ENCODE data around the gene CDC16.

The CDC16 gene

DNA sequence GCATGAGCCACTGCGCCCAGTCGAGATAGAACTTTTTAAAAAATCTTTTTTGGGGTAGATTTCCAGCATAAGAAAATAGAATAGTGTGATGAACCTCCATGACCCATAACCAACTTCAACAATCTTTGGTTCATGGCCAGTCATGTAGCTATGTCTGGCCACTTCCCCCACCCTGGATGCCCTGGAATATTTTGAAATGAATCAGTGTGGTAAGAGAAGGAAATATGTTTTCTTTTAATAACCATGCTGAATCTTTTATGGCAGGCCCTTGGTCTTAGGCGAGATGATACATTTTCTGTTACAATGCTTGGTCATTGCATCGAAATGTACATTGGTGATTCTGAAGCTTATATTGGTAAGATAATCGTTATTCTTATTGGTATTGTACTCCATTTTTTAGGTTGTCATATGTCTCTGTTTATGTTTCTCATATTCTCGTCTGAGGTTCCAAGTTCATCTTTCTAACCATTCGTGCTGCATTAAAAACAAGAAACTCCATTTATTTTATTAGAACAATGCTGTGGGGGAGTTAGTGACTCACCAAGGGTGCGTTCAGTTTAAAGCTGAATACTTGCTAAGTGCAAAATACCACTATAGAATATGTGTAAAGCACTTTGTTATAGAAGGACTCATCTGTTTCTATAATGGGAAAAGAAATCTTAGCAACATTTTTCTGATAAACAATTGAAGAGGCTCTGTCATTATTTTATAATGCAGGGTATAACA, 30.4 kb downstream of the CDC16 start:
- no peak for DNase-seq

DNA sequence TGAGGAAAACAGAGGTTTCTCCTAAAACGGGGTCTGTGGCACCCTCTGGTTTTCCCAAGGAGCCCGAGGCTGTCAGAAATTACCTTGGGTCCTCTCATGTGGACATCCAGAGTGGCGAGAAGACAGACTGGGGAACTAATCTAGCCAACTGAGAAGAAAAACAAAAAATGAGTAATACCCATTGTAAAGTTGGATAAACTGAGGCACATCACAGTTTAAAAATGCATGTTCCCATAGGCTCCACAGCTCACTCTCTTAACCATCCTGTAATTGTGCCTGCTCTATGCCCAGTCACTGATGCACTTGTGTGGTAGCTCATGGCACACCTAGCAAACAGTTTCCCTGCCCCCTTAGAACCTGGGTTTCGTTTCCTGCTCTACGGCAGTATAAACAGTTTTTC, 31.5 kb downstream of the CDC16 start:
- no peak for DNase-seq

DNA sequence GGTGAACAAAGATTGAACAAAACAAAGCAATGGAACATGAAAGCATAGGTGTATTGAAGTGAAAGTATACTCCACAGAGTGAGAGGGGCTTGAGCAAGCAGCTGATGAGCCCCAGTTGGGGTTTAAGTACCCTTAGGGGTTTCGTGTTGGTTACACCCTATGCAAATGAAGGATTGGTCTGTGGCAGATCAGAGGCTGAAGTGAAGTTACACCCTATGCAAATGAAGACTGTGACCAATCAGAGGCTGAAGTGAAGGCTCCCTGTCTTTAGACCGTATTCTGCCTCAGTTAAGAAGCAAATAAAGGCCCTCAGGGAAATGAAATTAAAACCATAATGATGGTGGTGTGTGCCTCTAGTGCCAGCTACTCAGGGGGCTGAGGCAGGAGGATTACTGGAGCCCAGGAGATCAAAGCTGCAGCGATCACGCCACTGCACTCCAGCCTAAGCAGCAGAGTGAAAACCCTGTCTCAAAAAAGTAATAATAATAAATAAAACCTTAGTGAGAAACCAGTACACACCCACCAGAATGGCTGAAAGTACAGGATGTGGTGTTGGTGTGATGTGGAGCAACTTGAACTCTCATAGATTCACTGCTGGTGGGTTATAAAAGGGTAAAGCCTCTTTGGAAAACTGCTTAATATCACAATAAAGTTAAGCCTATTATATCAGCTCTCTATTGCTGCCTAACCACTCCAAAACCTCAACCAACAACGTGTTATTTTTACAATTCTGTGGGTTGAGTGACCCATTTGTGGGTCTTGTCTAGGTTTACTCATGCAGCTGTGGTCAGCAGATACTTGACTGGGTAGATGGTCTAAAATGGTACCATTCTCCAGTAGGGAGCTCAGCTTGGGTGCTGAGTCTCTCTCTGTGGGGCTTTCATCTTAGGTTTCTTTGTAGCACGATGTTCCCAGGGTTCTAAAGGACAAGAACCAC, 33.9 kb downstream of the CDC16 start:
- DNase-seq: no peak

DNA sequence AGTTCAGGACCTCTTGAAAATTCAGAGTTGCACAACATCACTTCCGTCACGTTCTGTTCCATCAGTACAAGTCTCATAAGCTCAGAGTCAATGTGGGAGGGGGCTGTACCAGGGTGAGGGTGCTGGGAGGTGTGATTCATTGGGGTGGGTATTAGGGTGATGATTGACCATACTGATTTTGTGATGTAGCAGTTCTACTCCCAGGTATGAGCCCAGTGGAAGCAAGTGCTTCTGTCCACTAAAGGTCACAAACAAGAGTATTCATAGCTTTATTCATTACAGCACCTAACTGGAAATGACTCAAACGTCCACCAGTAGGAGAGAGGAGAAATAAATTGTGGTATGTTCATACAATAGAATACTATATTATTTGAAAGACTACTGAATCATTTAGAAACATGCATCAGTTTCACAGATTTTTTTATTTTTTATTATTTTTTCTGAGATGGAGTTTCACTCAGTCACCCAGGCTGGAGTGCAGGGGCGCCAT, 34.6 kb downstream of the CDC16 start:
- no peak for DNase-seq

DNA sequence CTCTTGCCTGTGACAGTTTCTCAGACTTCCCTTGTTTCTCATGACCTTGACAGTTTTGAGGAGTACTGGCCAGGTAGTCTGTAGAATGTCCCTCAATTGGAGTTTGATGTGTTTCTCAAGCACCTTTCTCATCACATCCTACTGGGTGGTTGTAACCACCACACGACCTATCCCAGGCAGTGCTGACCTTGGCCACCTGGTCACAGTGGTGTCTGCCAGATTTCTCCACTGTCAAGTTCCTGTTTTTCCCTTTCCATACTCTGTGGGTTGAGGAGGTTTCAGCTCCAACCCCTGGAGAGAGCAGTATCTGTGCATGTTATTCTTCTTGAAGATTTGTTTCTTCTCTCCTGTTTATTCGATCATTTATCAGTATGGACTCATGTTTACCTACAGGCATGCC, 38.3 kb downstream of the CDC16 start:
- DNase-seq: no peak

DNA sequence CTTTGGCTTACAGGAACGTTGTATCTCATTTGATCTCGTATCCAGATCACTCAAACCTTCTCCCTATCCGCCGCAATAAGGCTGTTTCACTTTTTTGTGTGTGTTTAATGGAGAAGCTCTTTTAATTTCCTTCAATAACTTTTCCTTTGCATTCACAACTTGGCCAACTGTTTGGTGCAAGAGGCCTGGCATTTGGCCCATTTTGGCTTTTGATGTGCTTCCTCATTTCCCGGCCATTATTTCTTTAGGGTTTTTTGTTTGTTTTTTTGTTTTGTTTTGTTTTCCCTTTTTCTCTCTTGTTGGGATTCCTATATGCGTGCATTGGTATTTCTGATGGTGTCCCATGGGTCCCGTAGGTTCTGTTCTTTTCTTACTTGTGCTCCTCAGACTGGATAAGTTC, 40.6 kb downstream of the CDC16 start:
- no peak for DNase-seq

DNA sequence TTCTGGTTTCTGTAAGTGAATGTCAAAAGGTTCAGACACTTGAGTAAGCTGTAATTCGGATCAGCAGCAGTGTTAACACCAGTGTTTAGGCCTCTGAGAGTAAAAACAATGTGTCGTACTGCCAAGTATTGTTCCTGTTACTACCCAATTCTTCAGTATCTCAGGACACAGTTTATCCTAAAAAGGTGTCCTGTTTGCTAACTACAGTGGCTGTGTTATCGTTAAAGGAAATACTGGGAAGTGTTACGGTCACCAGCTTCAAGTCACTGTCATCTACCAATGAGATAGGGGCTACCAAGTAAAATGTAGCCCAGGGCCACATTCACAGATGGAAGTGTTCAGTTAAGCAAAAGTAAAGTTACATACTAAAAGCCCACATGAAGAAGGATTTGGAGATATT, 44.4 kb downstream of the CDC16 start:
- no peak for DNase-seq

DNA sequence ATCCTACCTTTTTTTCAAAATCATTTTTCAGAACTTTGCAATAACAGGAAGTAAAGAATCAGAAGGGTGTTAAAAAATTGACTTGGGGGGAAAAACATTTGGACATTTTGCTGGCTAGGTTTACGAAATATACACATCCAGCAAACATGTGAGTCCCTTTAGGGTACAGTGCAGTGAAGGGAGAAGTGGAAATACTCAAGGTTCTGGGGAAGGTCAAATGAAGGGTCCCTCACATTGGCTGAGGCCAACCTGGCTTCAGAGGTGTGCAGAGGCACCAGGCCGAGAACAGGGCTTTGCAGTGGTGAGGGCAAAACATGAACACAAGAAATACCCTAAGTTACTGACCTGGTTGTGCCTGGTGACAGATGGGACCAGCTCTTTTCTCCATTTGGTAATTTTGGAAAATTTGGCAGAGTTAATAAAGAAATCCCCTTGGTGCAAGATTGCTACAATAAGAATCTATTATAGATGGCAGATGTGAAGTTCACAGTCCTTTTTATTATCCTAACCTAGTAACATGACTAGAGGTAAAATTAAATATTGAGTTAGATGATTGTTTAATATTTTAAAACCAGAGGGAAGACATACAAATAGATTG, 45.2 kb downstream of the CDC16 start:
- no peak for DNase-seq

DNA sequence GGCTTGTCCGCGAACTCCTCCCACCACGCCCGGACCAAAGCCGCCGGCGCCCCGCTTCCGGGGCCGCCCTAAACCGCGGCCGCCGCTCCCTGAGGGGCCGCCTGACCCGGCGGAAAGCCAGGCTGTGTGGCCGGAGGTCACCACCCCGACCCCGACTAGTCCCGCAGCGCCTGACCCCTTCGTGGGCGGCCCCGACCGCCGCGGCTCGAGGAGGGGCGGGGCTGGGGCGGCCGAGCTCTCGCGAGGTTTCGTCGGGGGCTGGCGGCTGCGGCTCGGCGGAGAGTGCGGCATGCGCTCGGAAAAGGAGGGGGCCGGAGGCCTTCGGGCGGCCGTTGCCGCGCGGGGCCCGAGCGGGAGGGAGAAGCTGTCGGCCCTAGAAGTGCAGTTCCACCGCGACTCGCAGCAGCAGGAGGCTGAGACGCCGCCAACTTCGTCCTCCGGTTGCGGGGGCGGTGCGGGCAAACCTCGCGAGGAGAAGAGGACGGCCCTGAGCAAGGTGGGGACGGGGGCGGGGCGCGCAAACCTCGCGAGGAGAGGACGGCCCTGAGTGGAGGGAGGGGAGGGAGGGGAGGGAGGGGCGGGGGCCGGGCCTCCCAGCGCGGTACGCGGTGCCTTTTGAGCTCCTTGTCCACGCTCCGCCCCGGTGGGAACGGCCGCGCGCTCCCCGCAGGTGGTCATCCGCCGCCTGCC, 46.8 kb downstream of the CDC16 start, which contains the start of gene UPF3A:
UPF3A (plus strand) TSS at position 251 of the 690 bp plus-strand sequence; CDS start at position 290, 39 bp downstream.
- peak; percentile 45 for DNase-seq

DNA sequence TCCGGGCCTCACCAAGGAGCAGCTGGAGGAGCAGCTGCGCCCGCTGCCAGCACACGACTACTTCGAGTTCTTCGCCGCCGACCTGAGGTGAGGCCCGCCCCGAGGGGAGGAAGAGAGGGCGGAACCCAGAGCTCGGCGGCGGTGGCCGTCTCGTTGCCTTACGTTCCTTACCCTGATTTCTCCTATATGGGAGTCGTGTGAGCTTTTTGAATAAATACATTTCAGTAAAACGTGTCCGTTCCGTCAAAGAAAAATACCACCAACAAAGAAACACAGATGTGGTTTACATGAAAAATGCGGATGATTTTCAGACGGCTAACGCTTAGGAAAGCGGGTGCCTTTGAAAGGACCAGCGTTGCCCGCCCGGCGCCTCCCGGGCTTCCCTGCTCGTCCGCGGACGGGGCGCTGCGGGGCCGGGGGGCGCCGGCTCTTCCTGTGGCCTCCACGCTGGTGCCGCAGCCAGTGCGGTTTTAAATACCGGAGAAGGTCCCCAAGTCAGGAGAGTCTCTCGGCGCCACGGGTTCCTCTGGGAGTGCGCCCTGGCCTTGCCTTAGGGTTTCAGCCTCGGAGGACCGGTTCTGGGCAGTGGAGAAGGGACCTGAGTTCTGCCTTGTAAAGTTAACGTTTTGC, 47.5 kb downstream of the CDC16 start:
- DNase-seq: peak; percentile 33

DNA sequence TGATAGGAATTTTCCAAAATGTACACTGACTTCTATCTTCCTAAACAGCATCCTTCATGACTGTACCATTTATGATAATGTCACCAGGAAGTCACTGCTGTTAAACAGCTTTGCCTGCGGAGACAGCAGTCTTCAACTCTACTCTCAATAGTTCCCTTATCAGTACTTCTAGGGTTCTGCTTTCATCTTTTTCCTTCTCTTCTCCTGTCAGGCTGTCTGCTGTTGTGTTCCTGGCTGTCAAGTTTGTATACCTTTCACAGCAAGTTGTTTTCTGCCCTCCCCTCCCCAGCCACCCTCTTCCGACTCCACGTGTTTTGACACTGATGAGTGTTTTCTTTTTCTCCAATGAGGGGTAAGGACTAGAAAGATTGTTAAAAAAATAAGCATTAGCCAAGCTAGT, 48.9 kb downstream of the CDC16 start:
- DNase-seq: no peak

DNA sequence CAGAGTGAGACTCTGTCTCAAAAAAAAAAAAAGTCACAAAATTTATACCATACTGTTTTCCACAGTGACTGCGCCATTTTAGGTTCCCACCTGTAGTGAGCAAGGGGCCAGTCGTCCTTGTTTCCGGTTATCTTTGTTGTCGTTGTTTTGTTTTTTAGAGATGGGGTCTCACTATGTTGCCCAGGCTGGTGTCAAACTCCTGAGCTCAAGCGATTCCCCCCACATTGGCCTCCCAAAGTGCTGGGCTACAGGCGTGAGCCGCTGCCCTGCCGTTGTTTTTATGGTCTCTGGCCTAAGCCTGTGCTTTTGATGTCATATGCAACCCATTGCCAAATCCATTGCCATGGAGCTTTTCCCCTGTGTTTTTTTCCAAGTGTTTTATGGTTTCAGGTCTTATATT, 50.0 kb downstream of the CDC16 start:
- DNase-seq: no peak

DNA sequence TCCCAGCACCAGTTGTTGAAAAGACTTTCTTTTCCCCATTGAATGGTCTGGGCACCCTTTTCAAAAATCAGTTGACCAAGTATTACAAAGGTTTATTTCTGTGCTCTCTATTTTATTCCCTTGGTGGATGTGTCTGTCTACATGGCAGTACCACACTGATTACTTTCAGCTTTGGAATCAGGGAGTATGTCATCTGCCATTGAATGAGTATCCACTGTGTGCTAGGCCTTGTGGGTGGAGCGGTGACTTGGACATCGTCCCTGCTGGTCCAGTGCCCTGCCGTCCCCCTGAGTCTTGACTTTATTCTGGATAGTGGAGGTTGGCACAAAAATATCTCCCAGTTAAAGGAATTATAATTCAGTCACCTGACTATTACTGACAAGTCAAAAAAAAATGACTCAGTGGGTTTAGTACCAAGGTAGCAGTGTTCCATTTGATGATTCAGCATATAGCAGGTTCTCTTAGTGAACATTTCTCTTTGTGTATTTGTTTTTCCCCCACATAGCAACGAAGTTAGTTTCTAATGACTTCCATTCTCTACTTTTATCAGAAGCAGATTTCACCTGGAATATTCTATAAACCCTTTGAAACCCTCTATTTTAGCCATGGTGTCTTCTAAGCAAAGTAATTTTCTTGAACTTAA, 50.6 kb downstream of the CDC16 start:
- DNase-seq: no peak

DNA sequence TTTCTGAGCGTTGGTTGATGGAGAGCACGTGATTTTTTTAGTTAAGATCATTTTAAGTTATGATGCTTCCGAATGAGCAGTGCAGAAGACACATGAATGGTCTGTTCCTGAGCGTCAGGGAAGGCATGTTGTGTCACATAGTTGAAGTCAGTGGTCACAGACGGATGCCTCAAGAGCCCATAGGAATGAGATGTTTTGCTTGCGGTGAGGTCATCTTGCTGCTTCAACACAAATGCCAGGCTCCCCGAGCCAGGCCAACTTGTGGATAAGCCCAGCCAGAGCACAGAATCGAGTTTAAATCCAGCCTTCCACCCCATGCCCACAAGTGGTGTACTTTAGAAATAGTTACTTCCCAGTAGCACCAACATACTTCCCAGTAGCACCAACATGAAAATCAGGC, 52.1 kb downstream of the CDC16 start:
- no peak for DNase-seq

DNA sequence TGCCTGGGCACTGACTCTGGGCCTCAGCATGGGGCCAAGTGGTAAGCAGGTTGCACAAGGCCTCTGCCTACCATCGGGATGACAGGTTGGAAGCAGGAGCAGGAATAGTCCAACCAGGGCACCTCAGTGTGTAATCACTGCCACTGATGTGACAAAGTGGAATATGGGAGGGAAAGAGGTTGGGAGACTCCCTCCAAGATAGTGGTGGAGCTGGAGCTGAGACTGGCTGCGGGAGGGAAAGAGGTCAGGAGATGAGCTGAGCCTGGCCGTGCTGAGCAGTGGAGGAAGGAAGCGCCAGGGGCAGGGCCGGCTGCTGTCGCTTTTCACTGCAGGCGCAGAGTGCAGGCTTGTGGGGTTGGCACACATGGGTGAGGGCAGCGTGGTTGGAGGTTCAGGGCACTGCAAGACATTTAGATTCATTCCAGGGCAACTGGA, 53.5 kb downstream of the CDC16 start:
- no peak for DNase-seq

DNA sequence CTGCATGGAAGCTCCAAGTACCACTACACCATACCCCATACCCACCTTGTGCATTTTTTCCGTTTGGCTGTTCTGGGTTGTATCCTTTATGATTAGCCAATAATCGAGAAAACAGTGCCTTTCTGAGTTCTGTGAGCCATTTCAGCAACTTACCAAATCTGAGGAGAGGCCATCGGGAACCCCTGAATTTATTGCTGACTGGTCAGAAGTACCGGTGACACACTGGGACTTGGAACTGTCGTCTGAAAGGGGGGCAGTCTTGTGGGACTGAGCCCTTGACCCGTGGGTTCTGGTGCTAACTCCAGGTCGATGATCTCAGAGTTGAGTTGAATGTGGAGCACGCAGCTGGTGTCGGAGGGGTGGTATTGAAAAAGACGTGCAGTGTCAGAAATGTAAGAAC, 61.8 kb downstream of the CDC16 start:
- DNase-seq: no peak

DNA sequence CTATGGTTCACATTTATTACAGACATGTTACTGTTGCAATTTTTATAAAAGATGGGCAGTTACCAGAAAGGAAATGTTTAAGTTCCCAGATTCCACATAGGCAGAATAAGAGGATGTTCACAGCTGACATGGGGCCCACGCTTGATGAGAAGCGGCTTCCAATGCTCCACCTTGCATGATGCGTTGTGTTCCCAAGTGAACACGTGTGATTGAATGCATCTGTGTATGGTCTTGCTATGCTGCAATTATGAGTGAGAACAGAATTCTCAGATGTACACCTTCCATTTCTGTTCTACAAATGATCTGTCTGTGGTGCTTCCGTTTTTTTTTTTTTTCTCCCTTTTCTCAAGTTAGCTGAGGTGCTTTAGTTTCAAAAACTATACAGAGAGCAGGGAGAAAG, 62.2 kb downstream of the CDC16 start:
- DNase-seq: no peak

DNA sequence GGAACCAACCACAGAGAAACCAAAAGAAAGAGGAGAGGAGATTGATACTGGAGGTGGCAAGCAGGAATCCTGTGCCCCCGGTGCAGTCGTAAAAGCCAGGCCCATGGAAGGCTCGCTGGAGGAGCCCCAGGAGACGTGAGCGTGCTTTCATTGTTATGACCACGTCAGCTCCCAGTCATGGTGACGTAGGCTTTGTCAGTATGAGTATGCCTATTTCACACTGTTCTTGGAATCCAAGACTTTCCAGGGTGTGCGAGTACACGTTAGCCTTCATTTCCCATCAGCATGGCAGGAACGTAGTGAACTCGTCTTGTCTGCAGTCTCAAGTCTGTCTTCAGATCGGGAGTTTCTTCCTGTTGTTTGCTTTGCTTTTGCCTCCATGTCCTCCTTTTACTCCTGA, 64.2 kb downstream of the CDC16 start:
- no peak for DNase-seq

DNA sequence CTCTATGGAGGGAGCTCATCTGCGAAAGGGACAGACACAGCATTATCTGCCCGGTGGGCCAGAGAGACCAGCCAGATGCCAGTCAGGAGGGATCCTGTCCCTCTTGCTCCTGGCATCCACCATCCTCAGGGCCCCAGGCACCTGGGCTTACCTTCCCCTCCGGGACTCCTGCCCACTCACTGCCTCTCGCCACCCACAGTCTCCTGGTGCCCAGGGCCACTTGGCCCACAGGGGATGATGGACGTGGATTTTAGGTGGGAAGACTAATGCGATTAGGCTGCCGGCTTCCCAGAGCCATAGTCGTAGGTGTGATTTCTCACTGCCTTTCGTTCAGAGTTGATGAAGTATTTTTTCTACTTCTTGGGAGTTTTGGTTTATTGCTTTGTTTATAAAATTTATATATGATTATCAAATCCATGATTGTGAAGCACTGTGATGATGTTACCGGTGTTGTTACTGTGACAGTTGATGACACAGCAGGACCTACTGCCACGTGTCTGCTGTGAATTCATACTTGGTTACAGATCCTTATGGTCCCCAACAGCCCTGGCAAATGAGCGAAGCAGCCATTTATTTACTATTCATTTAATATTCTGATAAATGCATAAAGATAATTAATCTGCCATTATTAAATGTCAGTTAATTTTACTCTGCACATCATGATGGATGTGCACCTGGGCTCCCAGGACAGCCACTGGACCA, 65.1 kb downstream of the CDC16 start:
- DNase-seq: no peak

DNA sequence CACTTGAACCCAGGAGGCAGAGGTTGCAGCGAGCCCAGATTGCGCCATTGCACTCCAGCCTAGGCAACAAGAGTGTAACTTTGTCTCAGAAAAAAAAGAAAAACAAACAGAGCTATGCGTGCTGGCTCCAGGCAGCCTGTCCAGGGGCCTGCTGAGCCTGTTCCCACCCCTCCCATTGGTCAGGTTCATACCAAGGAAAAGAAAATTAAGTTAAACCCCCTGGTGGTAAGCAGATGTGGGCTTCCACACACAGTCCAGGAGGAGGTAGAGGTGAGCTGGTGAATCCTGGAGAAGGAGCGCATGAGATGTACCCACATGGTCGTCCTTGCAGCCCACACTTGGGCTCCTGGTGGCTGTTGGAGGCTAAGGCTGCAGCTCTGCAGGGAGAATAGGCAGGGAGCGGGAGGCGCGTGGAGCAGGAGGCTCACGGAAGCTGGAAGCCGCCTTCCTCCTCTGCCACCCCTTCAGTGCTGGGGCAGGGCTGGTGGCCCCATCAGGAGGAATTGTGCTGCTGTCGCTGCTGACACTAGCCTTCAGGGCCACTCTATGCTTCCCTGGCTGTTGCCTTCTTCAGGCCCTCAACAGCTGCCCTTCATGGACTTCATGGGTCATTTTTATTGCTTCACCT, 69.1 kb downstream of the CDC16 start:
- DNase-seq: no peak

Data from NCI-H524 treated with DMSO at 0.1 percent for 48 hours (cell line).